Measurements from ENCODE around the gene SORCS3. TPM values are rescaled to one million over a fixed set of nuclear protein-coding genes. Genes with fewer than 3 reads are reported as not detected.

Gene SORCS3
- total RNA-seq, 1 donor from 2014 or later: not detected

DNA sequence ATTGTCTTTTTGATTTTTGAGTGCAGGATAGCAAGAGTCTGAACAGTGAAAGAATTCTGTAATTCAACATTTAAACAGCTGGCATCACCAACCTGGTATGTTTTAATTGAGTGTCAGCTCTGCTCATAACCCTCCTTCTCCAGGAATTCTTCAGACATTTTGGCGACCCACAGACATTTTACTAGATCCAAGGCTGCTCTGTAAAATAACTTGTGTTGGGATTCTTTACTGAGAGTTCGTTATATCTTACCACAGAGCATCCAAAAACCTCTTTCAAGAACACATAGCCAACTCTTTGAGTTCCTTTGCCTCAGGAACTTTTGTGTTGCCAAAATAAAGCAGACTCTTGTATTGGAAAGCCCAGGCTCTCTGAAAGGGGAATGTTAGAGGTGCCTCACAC lies 27.7 kb upstream of the SORCS3 start:
- H3K27me3 ChIP-seq (ENCODE audit: control insufficient read depth, insufficient read depth, low read length): no peaks in the 10 kb centered on the region
- H3K36me3 ChIP-seq (ENCODE audit: control insufficient read depth, insufficient read depth, low read length): no peaks in the 10 kb centered on the region
- FAIRE-seq: no peak
- TF ChIP-seq, protein P1, sequence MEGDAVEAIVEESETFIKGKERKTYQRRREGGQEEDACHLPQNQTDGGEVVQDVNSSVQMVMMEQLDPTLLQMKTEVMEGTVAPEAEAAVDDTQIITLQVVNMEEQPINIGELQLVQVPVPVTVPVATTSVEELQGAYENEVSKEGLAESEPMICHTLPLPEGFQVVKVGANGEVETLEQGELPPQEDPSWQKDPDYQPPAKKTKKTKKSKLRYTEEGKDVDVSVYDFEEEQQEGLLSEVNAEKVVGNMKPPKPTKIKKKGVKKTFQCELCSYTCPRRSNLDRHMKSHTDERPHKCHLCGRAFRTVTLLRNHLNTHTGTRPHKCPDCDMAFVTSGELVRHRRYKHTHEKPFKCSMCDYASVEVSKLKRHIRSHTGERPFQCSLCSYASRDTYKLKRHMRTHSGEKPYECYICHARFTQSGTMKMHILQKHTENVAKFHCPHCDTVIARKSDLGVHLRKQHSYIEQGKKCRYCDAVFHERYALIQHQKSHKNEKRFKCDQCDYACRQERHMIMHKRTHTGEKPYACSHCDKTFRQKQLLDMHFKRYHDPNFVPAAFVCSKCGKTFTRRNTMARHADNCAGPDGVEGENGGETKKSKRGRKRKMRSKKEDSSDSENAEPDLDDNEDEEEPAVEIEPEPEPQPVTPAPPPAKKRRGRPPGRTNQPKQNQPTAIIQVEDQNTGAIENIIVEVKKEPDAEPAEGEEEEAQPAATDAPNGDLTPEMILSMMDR (IDR thresholded peaks at IDR 0.05; ENCODE audit: insufficient read depth, low read length, severe bottlenecking): no peak
- no peak for DNase-seq (ENCODE audit: low read depth)
- H3K4me3 ChIP-seq (ENCODE audit: low read depth, low read length): no peak overlapping the region

DNA sequence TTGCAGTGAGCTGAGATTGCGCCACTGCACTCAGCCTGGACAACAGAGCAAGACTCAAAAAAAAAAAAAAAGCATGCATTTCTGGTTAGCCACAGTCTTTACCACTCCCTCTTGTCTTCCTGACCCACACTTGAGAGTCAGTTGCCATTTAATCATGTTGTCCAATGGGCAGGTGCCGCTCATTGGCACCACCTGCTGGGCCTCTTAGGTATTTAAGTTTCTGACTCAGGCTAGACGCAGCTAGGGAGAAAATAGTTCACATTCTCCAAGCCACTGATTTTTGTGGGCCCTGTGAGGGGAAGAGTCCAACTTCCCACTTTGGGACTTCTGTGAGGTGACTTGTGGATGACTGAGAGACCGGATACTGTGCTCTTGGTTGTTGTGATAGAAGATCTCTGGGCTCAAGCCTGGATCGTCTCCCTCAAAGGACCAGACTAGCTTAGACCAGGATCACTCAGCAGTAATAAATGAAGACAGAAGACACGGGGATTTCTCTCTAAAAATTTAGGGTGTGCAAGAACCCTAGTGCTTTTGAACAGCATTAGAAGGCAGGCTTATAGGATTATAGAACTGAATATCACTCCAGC lies 26.8 kb upstream of the SORCS3 start:
- TF ChIP-seq, protein P1 (IDR thresholded peaks at IDR 0.05; ENCODE audit: insufficient read depth, low read length, severe bottlenecking): peak; percentile 54
- H3K27me3 ChIP-seq (ENCODE audit: control insufficient read depth, insufficient read depth, low read length): no peaks in the 10 kb centered on the region
- no peak for FAIRE-seq
- no peaks in the 10 kb centered on the region for H3K36me3 ChIP-seq (ENCODE audit: control insufficient read depth, insufficient read depth, low read length)
- H3K4me3 ChIP-seq (ENCODE audit: low read depth, low read length): no peak overlapping the region
- peak; percentile 25 for DNase-seq (ENCODE audit: low read depth)

DNA sequence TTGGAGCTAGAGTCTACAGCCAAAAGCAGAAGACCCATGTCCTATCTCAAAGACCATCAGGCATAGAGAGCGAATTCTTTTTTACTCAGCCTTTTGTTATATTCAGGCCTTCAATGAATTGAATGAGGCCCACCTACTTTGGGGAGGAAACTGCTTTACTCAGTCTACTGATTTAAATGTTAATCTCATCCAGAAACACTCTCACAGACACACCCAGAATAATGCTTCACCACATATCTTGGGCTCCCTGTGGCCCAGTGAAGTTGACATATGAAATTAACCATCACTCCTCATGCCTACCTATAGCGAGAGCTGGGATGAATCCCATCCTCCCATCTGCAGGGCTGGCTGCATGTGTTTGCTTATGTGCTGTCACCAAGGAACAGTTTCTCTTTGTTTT lies 26.0 kb upstream of the SORCS3 start:
- Histone ChIP-seq H3K27me3 (ENCODE audit: control insufficient read depth, insufficient read depth, low read length) (no peaks in the 10 kb centered on the region), H3K4me3 (ENCODE audit: low read depth, low read length) (no peak overlapping the region), H3K36me3 (ENCODE audit: control insufficient read depth, insufficient read depth, low read length) (no peaks in the 10 kb centered on the region)
- FAIRE-seq (no peak), DNase-seq (ENCODE audit: low read depth) (no peak)
- TF ChIP-seq, protein P1 (IDR thresholded peaks at IDR 0.05; ENCODE audit: insufficient read depth, low read length, severe bottlenecking): no peak

DNA sequence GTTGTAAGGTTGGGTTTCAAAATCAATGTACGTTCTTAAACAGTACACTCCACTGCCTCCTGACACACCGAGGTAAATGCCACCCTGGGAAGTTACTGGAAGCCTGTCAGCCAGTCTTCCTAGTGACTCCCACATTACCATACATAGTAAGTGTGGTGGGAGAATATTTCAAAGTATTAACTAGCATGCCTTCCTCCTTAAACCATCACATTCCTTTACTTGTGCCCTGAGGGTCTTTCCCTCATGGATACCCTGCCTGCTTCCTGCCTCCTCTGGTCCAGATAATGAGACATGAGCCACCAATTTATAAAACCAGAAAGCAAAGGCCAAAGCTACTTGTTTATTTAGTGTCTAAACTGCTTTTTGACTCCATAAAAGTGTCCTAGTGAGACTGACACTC lies 23.3 kb upstream of the SORCS3 start:
- FAIRE-seq: no peak
- Histone ChIP-seq H3K27me3 (ENCODE audit: control insufficient read depth, insufficient read depth, low read length) (no peaks in the 10 kb centered on the region), H3K4me3 (ENCODE audit: low read depth, low read length) (no peak overlapping the region), H3K36me3 (ENCODE audit: control insufficient read depth, insufficient read depth, low read length) (no peaks in the 10 kb centered on the region)
- TF ChIP-seq, protein P1 (IDR thresholded peaks at IDR 0.05; ENCODE audit: insufficient read depth, low read length, severe bottlenecking): no peak
- no peak for DNase-seq (ENCODE audit: low read depth)

DNA sequence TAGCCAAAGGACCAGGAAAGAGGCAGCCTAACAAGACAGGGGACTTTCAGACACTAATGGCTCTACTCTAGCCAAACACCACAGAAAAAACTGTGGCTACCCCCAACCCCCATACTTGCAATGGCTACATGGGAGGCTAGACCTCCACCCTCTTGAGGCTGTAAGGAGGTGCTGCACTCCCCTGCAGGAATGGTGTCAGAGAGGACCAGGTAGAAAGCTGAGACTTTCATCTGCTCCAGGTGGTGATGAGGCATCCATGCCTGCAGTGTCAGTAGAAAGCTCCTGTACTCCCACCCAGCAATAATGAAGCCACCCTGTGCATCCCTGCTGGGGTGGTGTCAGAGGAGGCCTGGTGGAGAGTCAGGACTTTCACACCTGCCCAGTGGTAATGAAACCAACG lies 18.9 kb upstream of the SORCS3 start:
- DNase-seq (ENCODE audit: low read depth) (no peak), FAIRE-seq (no peak)
- H3K27me3 ChIP-seq (ENCODE audit: control insufficient read depth, insufficient read depth, low read length): no peaks in the 10 kb centered on the region
- no peaks in the 10 kb centered on the region for H3K36me3 ChIP-seq (ENCODE audit: control insufficient read depth, insufficient read depth, low read length)
- H3K4me3 ChIP-seq (ENCODE audit: low read depth, low read length): no peak overlapping the region
- TF ChIP-seq, protein P1 (IDR thresholded peaks at IDR 0.05; ENCODE audit: insufficient read depth, low read length, severe bottlenecking): no peak

DNA sequence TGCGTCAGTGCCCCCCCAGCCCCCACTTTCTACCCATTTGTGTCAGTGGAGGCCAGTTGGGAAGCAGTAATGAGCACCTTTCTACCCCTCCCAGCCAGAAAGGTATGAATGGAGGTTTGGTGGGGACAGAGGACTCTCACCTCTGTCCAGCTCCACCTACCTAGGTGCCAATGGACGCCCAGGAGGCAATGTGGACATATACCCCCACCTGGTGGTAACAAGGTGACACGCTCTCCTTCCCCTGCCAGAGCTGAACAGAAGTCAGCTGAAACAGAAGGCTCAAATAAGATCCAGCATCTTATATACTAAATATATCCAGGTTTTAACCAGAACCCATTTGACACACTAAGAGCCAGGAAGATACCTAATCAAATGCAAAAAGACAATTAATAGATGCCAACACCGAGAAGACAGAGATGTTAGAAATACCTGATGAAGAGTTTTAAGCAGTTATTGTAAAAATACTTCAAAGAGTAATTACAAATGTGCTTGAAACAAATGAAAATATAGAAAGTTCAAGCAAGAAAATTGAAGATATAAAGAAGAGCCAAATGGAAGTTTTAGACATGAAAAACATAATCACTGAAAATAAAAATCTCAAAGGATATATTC lies 18.4 kb upstream of the SORCS3 start:
- Histone ChIP-seq H3K4me3 (ENCODE audit: low read depth, low read length) (no peak overlapping the region), H3K36me3 (ENCODE audit: control insufficient read depth, insufficient read depth, low read length) (no peaks in the 10 kb centered on the region), H3K27me3 (ENCODE audit: control insufficient read depth, insufficient read depth, low read length) (no peaks in the 10 kb centered on the region)
- DNase-seq (ENCODE audit: low read depth) (peak; percentile 51), FAIRE-seq (no peak)
- TF ChIP-seq, protein P1 (IDR thresholded peaks at IDR 0.05; ENCODE audit: insufficient read depth, low read length, severe bottlenecking): peak; percentile 78

Measured in bronchial epithelial cell (primary cell).